NK-92 treated with Interleukin-12 subunit alpha and Interleukin-12 subunit beta, amount 100 ng/mL, for 24 hours (cell line): ENCODE data around the gene TMEM184C.

Experiments
- DNase-seq: peaks from one replicate; lab custom pipeline; 2025; lab: John Stamatoyannopoulos, UW

Gene TMEM184C

DNA sequence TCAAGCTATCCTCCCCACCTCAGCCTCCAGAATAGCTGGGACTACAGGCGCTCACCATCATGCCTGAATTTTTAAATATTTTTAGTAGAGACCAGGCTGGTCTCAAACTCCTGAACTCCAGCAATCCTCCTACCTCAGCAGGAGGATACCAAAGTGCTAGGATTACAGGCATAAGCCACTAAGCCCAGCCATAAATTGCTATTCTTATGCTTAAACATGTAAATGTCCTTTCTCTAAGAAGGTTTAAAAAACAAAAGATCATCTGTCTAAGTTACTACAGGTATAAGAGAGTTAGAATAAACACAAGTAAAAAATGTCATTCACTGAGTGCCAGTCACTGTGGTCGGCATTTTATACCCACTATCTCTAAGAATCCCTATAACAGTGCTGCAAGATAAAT, 38.4 kb downstream of the TMEM184C start:
- DNase-seq: no peak

DNA sequence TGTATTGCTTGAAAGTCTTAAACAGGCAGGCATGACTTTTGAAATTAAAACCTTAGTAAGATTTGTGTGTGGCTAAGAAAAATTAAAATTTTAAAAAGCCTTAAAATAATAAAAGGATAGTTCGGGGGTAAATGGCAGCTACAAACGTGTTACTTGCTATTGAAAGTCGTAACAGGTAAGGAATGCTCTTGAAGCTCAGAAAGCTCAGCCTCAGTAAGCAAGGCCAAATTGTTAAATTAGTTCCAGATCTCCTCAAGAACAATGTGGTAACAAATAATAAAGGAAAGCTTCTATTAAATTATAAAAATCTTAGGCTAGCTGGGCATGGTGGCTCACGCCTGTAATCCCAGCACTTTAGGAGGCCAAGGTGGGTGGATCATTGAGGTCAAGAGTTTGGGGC, 41.3 kb downstream of the TMEM184C start:
- no peak for DNase-seq

DNA sequence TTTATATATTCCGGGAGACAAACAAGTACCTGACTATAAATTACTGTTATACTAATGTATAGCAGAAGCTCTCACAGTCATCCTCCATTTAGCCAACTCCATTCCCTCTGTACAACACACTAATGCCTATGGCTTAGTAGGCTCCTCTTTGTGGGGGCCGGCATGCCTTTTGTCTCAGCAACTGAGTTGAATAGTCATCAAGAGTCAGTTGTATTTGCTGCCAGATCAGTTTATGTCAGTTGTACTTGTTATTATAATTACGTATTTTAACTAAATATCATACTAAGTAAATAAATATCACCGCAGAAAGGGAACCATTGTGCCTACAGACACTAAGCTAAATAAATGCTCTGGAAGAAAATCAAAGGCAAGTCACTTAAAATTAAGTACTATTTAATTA, 56.9 kb downstream of the TMEM184C start:
- DNase-seq: no peak

DNA sequence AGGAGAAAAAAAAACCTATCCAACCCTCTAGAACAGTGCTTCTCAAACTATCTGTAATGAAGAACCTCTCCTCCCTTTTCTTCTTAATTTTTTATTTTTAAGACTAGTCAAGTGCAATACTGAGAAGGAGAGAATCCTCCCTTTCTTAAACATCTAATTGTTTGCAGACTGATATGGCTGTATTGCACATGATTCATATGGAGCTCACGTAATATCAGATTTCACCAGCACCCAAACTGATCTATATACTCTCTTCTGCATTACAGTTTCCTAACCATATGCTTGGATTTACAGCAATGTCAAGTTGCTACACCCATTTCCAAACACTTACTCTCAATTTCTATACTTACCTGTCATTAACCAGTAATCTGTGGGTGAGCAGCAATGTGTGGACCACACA, 57.3 kb downstream of the TMEM184C start:
- no peak for DNase-seq

DNA sequence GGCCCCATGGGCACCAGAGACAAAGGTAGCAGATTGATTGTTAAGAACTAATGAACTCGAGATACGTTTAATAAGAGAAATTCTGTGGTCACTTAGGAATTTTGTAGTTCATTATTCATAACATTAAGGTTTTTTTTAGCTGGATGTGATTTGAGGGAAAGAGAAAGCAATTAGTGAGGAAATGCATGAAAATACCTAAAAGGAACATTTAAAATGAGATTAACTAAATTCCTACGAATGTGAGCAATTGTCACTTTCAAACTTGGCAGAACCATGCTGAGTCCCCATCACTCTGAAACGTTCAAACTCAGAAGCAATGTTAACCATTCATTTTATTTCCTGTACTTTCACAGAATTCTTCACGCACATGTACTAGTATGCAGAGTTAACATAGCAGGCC, 60.9 kb downstream of the TMEM184C start:
- DNase-seq: no peak

DNA sequence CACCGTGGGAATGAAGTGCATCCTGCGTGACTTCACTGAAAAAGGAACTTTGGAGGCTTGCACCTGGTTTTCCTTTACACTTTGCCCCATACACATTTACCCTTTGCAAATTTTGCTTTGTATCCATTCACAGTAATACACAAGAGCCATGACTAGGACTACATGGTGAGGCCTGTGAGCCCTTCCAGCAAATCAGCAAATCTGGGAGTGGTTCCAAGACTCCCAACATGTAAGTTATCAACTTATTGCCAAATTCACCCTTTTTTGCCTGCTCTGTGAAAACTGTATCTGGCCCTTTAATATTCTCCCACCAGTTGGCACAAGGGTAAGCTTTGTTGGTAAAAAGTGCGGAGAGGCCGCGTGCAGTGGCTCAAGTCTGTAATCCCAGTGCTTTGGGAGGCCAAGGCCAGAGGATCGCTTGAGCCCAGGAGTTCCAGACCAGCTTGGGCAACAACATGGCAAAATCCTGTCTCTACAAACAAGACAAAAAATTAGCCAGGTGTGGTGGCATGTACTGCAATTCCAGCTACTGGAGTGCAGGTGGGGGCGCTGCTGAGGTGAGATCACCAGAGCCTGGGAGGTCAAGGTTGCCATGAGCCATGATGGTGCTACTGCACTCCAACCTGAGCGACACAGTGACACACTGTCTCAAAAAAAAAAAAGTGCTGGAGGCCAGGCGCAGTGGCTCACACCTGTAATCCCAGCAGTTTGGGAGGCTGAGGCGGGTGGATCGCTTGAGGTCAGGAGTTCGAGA, 61.8 kb downstream of the TMEM184C start:
- no peak for DNase-seq

DNA sequence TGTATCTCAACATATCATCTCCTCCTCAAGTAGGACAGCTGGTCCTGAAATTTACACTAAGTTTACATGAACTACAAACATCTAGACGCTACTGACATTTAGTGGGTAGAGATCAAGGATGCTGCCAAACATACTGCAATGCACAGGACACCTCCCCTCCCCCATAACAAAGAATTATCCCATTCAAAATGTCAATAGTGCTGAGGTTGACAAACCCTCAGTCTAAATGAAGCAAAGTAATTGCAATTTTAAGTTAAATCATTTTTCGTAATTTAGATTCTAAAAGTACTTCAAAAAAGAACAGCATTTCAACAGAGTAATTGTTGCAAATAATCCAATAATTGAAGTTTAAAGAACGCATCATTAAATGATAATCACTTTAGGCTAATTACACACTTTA, 65.6 kb downstream of the TMEM184C start:
- no peak for DNase-seq

DNA sequence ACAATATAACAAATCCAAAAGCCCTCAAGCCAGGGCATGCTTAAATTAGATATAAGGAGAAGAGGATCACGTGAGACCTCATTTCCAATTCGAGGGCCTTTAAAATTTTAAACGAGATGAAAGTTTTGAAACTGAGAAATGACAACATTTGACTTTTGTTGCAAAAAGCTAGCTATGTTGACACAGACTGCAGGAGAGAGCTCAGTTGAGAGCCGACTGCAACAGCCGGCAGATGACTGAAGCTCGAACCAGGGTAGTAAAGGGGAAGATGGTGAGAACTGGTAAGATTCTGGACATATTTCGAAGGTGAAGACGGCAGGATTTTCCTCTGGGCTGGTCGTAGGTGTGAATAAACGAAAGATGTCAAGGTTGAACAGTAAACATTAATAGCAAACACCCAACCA, 66.0 kb downstream of the TMEM184C start:
- DNase-seq: no peak

DNA sequence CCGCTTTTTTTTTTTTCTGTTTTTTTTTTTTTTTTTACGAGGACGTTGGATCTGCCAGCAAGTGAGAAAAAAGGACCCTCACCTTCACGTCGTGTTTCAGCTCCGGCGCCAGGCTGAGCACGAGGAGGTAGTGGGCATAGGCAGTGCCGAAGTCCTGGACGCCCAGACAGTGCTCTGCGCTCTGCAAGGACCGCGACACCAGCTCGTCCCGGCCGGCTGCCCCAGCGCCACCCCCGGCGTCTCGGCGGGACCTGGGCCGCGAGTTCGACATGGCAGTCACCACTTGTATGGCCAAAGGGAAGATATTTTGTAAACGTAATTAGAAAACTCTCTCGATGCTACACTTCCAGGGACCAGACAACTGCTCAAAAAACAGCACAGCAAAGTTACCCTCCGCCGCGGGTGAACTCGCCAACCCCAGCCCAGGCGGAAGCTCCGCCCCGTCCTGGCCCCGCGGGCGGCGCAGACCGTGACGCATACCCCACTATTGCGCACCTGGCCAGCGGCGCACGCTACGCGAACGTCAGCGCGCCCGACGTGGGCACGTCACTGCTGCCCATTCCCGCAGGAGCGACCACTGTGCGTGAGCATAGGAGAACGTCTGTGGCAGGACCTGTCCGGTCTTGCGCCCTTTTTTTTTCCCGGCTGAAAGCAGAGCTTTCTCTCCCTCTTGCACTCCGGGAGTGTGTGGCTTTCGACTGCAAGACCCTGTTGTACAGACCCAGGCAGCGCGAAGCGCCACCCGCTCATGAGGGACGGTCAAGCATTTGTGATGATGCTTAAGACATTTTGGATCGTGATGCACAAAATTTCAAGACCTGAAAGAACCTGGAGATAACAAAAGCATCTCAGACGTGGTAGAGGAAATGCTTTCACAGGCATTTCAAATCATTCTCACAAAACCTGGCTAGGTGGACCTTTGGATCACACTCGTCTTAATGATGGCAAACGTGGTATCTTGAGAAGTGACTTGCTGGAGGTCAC, 66.8 kb downstream of the TMEM184C start, which contains the start of gene PRMT9:
Gene PRMT9, minus strand, starts transcription at position 447 of the 984 bp plus-strand sequence. Its CDS starts 176 bp downstream, at position 271.
- DNase-seq: peak; percentile 71

DNA sequence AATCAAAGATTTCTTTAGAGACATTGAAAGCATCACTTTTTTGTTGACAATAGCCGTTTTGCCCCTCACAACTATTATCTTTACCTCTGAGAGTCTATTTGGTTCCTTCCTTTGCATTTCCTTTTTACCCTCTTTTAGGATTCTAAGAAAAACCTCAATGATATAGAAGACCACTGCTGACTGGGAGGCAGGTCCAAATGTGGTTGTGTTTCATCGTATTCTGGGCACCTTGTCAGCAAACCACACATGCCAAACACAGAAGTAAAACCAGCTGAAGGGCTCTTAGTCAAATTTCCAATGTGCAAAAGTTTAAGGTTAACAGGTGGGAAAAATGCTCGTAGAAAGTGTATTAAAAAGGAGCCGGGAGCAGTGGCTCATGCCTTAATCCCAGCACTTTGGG, 71.9 kb downstream of the TMEM184C start:
- no peak for DNase-seq

DNA sequence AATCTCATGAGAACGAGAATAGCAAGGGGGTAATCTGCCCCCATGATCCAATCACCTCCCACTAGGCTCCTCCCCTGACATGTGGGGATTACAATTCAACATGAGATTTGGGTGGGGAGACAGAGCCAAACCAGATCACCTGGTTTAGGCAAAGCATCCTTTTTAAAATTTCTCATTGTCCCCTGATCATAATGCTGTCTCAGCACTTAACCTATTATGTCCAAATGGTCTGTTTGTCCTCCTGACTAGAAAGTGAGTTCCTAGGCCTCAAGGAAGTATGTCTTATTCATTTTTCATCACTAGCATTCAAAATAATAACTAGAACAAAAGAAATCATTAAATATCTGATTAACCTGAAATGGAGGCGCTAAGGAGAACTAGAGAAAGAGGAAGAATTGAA, 74.6 kb downstream of the TMEM184C start:
- DNase-seq: no peak

DNA sequence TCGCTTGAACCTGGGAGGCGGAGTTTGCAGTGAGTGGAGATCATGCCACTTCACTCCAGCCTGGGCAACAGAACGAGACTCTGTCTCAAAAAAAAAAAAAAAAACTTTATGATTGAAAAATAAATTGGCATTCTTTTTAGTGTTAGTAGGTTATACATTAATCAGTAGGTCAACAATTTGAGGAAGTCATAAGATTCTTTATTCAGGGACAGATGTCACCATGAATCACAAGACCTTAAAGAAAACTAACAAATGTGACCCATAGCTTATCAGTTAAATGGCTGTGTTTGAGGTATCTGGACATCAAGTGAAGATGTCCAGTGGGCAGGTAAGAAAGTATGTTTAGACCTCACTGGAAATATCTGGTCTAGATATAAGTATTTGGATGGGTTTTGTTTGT, 76.0 kb downstream of the TMEM184C start:
- no peak for DNase-seq

DNA sequence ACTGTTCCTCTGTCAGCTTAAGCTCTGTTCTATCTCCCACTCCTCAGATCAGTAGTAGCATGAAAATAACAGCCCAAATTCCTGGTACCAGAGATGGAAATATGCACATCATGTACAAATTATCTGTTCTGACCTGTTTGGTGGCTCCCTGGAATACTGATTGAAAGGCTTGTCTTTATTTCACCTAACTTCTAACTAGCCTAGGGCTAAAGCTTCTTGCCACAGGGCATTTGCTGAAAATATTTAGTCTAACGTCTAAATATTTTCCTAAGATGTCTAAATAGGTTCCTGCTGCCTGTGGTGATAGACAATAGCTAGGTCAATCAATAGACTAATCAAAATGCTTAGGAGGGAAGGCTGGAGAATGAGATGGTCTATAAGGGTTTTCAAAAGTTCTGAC, 79.7 kb downstream of the TMEM184C start:
- no peak for DNase-seq

DNA sequence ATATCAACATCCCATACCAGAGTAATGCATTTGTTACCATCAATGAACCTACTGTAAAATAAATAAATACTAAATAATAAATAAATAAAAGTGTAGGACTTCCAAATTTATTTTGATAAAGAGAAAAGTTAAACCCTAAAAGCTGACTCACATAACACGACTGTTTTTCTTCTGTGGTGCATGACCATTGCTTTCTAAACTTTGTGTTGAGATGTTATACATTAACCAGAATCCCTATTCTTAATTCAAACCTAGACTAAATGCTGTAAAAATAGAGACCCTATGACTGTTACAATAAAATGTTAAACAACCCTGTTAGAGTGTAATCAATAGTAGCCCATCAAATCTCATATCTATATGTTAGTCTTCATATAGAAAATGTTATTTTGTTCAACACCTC, 87.6 kb downstream of the TMEM184C start:
- no peak for DNase-seq

DNA sequence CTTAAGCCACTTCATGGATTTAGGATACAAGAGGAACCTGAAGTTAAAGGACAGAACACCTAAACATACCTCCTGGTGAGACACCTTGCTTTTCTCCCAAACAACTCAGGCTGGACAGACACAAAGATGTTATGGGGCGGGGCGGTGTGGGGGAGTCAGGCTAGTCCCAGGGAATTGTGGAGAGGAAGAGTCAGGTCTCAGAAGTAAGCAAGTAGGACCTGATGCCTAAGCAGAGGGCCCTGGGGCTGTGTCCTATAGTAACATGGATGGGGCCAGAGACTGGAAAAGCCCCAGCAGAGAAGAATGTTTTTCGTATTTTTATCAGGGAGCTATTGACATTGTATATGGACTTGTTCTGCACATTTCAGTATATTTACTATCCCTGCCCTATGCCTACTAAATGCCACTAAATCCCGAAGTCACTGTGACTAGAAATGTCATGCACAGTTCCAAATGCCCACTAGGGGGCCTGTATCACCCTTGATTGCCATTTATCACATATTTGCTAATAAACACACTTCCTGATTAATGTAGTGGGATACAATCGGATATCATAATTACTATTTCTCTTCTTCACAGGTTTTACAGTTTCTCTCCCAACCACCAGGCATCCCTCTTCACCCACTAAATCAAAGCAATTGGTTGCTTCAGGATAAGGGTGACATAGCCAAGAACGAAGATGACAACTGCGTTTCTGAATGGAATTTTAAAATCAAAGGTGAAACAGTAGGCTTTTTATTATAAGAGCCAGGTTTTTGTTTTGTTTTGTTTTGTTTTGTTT, 90.9 kb downstream of the TMEM184C start:
- no peak for DNase-seq

DNA sequence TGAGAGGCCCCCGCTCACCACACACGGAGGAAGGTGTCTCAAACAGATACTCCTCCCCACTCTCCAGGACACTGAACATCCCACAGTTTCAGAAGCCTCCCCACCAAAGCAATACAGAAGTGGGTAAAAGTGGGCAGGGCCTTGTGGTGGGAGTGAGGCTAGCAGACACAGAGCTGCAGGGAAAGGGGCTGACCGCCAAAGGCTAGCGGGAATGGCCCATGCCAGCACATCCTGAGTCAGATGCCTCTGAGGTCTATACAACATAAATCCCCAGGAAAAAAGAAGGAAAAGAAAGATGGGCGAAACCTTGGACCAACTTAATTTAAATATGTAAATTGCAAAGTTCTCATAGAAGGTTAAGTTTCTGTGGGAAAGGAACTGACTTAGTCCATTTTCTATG, 92.8 kb downstream of the TMEM184C start:
- DNase-seq: no peak

DNA sequence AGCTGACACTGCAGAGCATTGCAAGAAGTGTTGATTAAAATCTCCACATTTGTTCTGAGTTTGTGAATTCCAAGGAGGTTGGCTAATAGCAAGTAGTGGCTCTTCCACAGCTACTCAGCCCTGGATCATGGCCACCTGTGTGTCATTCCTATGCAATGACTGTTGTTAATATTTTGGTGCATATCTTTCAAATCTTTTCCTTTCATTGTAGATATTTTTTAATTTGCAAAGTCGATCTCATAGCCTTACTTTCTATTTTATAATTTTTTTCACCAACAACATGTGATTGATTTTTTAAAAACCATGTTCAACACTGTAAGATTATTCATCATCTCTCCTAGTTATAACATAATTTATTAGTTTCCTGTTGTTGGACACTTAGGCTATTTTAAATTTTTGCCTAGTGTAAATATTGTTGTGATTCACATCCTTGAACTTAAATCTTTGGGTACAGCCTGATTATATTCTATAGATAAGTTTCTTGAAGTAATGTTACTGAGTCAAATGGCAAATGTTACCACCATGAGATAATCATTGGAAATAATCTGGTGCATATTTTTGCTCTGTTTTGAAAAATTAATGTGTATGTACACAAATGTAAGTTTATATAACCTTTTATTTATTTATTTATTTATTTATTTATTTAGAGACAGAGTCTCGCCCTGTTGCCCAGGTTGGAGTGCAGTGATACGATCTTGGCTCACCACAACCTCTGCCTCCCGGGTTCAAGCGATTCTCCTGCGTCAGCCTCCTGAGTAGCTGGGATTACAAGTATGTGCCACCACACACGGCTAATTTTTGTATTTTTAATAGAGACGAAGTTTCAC, 97.6 kb downstream of the TMEM184C start:
- no peak for DNase-seq

DNA sequence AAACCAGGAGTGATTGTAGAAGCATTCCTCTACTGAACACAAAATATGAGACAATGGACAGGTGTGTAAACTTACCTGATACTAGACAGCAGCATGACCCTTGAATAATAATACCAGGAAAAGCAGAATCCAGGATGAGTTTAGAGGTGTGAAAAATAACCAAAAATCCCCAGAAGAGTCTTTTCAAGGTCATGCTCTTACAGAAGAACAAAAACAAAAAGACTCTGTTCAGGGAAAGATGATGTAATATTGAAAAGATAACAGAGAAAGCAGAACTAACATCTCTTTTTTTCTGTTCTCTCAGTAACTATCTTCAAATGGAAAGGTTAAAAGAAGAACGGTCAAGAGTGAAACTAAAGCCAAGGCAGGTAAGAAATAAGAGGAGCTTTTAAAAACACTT, 100.7 kb downstream of the TMEM184C start:
- DNase-seq: no peak
